K562 (cell line): Measurements from ENCODE around the gene NFIB. TPM values are rescaled to one million over a fixed set of nuclear protein-coding genes. Genes with fewer than 3 reads are reported as not detected.

ENCODE experiments used
- BCOR ChIP-seq: fragments of 450-650 bp; IDR thresholded peaks from 2 replicates; pipeline ENCODE4 v1.6.1; 2016
- BHLHE40 ChIP-seq: IDR thresholded peaks from 2 replicates; pipeline ENCODE4 v1.6.1; 2011; ENCODE audit warnings: low read length, improper control_type of control experiment
- CCNT2 ChIP-seq: IDR thresholded peaks from 2 replicates; pipeline ENCODE4 v1.6.1; 2011; ENCODE audit warnings: borderline replicate concordance, low read depth, mild to moderate bottlenecking, moderate library complexity, mixed read lengths, low read length; ENCODE audit not compliant: insufficient read length; ENCODE audit errors: extremely low read depth
- DMBX1 ChIP-seq: fragments of 250-450 bp; sonication (Bioruptor Pico); IDR thresholded peaks from 2 replicates; pipeline ENCODE4 v1.8.0; 2022; ENCODE audit warnings: inconsistent platforms, mild to moderate bottlenecking, moderate library complexity, borderline replicate concordance
- HEY1 ChIP-seq: fragments of 250-450 bp; sonication (Bioruptor Pico); IDR thresholded peaks from 2 replicates; pipeline ENCODE4 v1.5.0; 2020; ENCODE audit warnings: mild to moderate bottlenecking, moderate library complexity, borderline replicate concordance
- KDM1A ChIP-seq, 2 experiments: fragments of 450-650 bp; IDR thresholded peaks; 2 replicates each; pipeline ENCODE4 v1.6.1; 2016; ENCODE audit warnings: mild to moderate bottlenecking in 2 of 2
- L3MBTL2 ChIP-seq: fragments of 450-650 bp; IDR thresholded peaks from 2 replicates; pipeline ENCODE4 v1.6.1; 2016; ENCODE audit warnings: mild to moderate bottlenecking, moderate library complexity
- LCOR ChIP-seq: sonication (generic); formaldehyde crosslinking; IDR thresholded peaks from 2 replicates; pipeline ENCODE4 v1.8.0; 2022; ENCODE audit warnings: mild to moderate bottlenecking, missing genetic modification reagents
- NCOA6 ChIP-seq: fragments of 450-650 bp; IDR thresholded peaks from 2 replicates; pipeline ENCODE4 v1.6.1; 2017; ENCODE audit warnings: mild to moderate bottlenecking
- ZNF354B ChIP-seq: fragments of 250-450 bp; sonication (Bioruptor Pico); IDR thresholded peaks from 2 replicates; pipeline ENCODE4 v1.4.0; 2020
- polyA plus RNA-seq, 8 experiments: library from polyadenylated mRNA; depleted of rRNA in 4 of 8; stranded (reverse) in 5 of 8; unstranded in 3 of 8; fragments of >200 nt; fragmentation: Nextera tagmentation in 2 of 8; fragmentation: Illumina TruSeq in 1 of 8; extraction: Ambion mirVana in 2 of 8; extraction: Trizol in 1 of 8; gene quantifications; 2 replicates each; pipeline versions ENCODE4 v1.2.1 to v1.2.3, GENCODE V29; 2011 to 2014; ENCODE audit warnings: inconsistent platforms in 1 of 8, missing spikeins in 1 of 8
- total RNA-seq, 7 experiments: library from RNA; depleted of rRNA in 6 of 7; stranded (reverse); fragments of >200 nt in 6 of 7; fragmentation: Illumina TruSeq in 2 of 7; extraction: Trizol in 2 of 7; gene quantifications; 2 replicates each; pipeline versions ENCODE4 v1.2.1 to v1.2.3, GENCODE V29; 2011 to 2021; ENCODE audit warnings: low replicate concordance in 1 of 7
- TF ChIP-seq, protein P1 (sequence below): fragments of 450-650 bp; formaldehyde crosslinking; IDR thresholded peaks from 2 replicates; pipeline ENCODE4 v1.4.0; 2022; ENCODE audit warnings: missing genetic modification characterization
- TF ChIP-seq, protein P2 (sequence below): sonication (generic); formaldehyde crosslinking; IDR thresholded peaks from 2 replicates; pipeline ENCODE4 v1.8.0; 2023; ENCODE audit warnings: mild to moderate bottlenecking, missing genetic modification reagents

Gene NFIB
- total and polyA plus RNA-seq, 9 of the 15 experiments (the other 6 are each of a cell fraction or from before 2014, with no cell fraction given) = 1.2 to 3.3 (median 1.9) TPM

DNA sequence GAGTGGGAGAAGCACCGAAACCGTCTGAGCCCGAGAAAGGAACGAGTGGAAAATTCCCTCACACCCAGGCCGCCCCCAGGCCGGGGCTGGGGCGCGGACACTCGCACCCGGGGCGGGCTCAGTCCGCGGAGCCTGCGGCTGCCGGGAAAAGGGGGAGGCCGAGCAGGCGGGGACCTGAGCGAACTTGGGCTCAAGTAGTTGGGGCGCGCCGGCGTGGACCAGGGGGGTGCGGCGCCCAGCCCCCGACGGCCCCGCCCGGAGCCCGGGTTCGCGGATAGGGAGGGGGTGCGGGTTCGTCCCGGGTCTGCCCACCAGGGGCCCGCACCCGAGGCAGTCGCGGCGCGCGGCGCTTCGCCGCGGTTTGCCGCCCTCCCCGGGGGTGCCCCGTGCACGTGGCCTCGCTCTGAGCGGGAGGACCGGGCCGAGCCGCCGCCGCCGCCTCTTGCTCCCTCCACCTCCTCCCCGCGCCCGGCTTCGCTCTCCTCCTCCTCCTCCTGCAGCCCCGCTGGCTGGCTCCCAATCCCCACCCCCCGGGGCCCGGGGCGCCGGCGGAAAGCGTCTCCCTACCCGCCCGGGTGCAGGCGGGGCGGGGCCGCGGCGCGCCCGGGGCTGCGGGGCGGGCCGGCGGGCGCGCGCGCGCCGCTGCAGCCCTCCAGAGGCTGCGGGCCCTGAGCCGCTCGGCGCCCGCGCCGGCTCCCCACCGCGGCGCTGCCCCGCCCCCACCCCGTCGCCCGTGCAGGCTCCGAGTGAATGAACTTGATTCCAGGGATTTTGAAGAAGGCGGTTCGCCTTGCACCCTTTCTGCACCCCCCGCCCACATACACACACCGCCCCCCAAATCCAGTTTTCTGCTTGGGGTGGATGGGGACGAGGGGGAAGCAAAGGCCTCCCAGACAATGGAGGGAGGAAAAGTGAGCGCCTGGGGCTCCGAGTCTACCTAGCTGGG, 1.3 kb upstream of the NFIB start (continued):
- TF ChIP-seq BCOR (no peak), KDM1A (IDR thresholded peaks at IDR 0.05) (no peak), HEY1 (CRISPR knock-in tag) (no peak), NCOA6 (peak; percentile 28; the same call in 1 of the 2 replicates), LCOR (no peak), CCNT2 (peak; percentile 38), L3MBTL2 (peak; percentile 94), BHLHE40 (peak; percentile 30; the same call in 1 of the 2 replicates), DMBX1 (CRISPR knock-in tag) (0 out of 2 replicates have a peak, but pooled peaks have one; percentile 23), ZNF354B (CRISPR knock-in tag) (no peak)
- TF ChIP-seq, protein P1, sequence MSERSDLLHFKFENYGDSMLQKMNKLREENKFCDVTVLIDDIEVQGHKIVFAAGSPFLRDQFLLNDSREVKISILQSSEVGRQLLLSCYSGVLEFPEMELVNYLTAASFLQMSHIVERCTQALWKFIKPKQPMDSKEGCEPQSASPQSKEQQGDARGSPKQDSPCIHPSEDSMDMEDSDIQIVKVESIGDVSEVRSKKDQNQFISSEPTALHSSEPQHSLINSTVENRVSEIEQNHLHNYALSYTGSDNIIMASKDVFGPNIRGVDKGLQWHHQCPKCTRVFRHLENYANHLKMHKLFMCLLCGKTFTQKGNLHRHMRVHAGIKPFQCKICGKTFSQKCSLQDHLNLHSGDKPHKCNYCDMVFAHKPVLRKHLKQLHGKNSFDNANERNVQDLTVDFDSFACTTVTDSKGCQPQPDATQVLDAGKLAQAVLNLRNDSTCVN (CRISPR knock-in tag) = no peak
- TF ChIP-seq, protein P2, sequence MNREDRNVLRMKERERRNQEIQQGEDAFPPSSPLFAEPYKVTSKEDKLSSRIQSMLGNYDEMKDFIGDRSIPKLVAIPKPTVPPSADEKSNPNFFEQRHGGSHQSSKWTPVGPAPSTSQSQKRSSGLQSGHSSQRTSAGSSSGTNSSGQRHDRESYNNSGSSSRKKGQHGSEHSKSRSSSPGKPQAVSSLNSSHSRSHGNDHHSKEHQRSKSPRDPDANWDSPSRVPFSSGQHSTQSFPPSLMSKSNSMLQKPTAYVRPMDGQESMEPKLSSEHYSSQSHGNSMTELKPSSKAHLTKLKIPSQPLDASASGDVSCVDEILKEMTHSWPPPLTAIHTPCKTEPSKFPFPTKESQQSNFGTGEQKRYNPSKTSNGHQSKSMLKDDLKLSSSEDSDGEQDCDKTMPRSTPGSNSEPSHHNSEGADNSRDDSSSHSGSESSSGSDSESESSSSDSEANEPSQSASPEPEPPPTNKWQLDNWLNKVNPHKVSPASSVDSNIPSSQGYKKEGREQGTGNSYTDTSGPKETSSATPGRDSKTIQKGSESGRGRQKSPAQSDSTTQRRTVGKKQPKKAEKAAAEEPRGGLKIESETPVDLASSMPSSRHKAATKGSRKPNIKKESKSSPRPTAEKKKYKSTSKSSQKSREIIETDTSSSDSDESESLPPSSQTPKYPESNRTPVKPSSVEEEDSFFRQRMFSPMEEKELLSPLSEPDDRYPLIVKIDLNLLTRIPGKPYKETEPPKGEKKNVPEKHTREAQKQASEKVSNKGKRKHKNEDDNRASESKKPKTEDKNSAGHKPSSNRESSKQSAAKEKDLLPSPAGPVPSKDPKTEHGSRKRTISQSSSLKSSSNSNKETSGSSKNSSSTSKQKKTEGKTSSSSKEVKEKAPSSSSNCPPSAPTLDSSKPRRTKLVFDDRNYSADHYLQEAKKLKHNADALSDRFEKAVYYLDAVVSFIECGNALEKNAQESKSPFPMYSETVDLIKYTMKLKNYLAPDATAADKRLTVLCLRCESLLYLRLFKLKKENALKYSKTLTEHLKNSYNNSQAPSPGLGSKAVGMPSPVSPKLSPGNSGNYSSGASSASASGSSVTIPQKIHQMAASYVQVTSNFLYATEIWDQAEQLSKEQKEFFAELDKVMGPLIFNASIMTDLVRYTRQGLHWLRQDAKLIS (CRISPR knock-in tag) = no peak
